Measurements from ENCODE around the gene PEMT. TPM values are rescaled to one million over a fixed set of nuclear protein-coding genes. Genes with fewer than 3 reads are reported as not detected.

The PEMT gene
- total and polyA plus RNA-seq, 9 of the 15 experiments (the other 6 are each of a cell fraction or from before 2014, with no cell fraction given): 1.4 to 36.4 (median 13.6) TPM

DNA sequence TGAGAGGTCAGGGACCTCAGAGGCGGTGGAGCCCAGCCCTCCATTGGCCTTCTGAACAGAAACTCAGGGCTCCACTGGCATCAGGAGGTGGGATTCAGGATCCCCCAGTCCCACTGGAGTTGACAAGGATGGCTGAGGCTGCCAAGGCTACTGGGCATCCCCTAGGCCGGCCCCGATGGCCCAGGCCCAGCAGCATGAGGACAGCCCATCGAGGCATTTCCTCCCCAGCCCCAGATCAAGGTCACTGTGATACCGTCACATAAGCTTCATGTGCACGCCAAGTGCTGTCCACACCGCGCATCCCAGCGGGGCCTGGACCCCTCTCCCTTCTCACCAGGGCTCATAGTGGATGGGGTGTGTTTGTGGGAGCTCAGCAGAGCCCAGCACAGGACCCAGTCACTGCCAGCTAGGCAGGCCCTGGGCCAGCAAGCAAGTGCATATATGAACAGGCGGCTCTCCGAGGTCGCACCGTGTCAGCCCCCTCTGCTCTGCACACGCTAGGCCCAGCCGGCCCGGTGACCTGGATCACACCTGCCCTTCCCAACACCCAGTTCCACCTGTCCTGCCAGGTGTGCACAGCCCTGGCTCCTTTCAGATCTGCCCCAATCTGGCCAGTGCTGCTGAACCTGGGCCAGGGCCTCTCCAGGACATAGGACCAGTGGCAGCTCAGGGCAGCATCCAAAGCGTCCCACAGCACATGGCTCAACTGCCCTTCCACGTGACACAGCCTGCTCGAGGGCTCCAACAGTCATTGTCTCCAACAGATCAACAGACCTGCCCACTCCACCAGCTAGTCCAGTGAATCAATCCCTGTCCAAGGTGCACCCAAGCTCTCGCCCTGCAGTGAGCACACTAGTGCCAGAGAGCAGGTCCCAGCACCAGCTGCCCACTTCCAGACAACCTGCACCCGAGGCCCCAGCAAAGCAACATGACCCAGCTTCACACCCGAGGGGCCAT, 62.5 kb downstream of the PEMT start:
- POLR2A ChIA-PET: no interaction called here
- Histone ChIP-seq H3K4me1 (replicated peaks in 1 of 2; ENCODE audit: control insufficient read depth in 2 of 2, insufficient read depth in 2 of 2, low read length in 2 of 2) (peaks cover 0 to 7% of the 10 kb centered on the region in 2 experiments; a peak in 2 of 5 replicates), H3K4me2 (ENCODE audit: insufficient read depth, low read length) (no peak overlapping the region), H3K36me3 (ENCODE audit: control insufficient read depth, insufficient read depth, low read length) (no peaks in the 10 kb centered on the region), H3K9ac (ENCODE audit: insufficient read depth in 1 of 2, low read depth in 2 of 2, low read length in 2 of 2) (no peak overlapping the region; a peak in 1 of 4 replicates), H3K27me3 (ENCODE audit: control insufficient read depth in 2 of 2, insufficient read depth in 2 of 2, low read length in 2 of 2) (no peaks in the 10 kb centered on the region), H3K27ac (ENCODE audit: extremely low read depth, low read depth, low read length) (no peak overlapping the region), H3K79me2 (ENCODE audit: control insufficient read depth, insufficient read depth, low read length) (no peaks in the 10 kb centered on the region), H3K4me3 (no peak overlapping the region), H3K9me3 (replicated peaks; ENCODE audit: control insufficient read depth, insufficient read depth, low read depth, low read length) (no peaks in the 10 kb centered on the region), H3K9me1 (ENCODE audit: control insufficient read depth, insufficient read depth, low read length) (no peaks in the 10 kb centered on the region), H4K20me1 (replicated peaks; ENCODE audit: control insufficient read depth, insufficient read depth, low read length) (no peaks in the 10 kb centered on the region), H2AFZ (ENCODE audit: low read depth, low read length) (no peak overlapping the region)
- TF ChIP-seq, protein P1, sequence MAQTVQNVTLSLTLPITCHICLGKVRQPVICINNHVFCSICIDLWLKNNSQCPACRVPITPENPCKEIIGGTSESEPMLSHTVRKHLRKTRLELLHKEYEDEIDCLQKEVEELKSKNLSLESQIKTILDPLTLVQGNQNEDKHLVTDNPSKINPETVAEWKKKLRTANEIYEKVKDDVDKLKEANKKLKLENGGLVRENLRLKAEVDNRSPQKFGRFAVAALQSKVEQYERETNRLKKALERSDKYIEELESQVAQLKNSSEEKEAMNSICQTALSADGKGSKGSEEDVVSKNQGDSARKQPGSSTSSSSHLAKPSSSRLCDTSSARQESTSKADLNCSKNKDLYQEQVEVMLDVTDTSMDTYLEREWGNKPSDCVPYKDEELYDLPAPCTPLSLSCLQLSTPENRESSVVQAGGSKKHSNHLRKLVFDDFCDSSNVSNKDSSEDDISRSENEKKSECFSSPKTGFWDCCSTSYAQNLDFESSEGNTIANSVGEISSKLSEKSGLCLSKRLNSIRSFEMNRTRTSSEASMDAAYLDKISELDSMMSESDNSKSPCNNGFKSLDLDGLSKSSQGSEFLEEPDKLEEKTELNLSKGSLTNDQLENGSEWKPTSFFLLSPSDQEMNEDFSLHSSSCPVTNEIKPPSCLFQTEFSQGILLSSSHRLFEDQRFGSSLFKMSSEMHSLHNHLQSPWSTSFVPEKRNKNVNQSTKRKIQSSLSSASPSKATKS (CRISPR knock-in tag; IDR thresholded peaks at IDR 0.05): no peak
- TF ChIP-seq EZH2 (IDR thresholded peaks at IDR 0.05; ENCODE audit: borderline replicate concordance, low read depth, low read length): no peak
- TF ChIP-seq, protein P2, sequence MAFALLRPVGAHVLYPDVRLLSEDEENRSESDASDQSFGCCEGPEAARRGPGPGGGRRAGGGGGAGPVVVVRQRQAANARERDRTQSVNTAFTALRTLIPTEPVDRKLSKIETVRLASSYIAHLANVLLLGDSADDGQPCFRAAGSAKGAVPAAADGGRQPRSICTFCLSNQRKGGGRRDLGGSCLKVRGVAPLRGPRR (CRISPR knock-in tag; IDR thresholded peaks at IDR 0.05): no peak
- TF ChIP-seq CAMTA2 (CRISPR knock-in tag; conservative IDR thresholded peaks at IDR 0.05): no peak
- no peak for TF ChIP-seq CHD1 (IDR thresholded peaks at IDR 0.05; ENCODE audit: low read length)
- TF ChIP-seq STAT5A (IDR thresholded peaks at IDR 0.05; ENCODE audit: borderline replicate concordance, low read length): no peak
- no peak for TF ChIP-seq RFX5 (IDR thresholded peaks at IDR 0.05; ENCODE audit: low read depth, low read length)
- no peak for TF ChIP-seq MYBL2 (IDR thresholded peaks at IDR 0.05; ENCODE audit: low read depth)
- TF ChIP-seq MYBL2 (CRISPR knock-in tag; IDR thresholded peaks at IDR 0.05; ENCODE audit: borderline replicate concordance): no peak
- TF ChIP-seq TAF1 (IDR thresholded peaks at IDR 0.05; ENCODE audit: control insufficient read depth, extremely low read depth, insufficient read depth, low read length, severe bottlenecking): no peak
- no peak for TF ChIP-seq SNIP1 (IDR thresholded peaks at IDR 0.05; ENCODE audit: low read depth)
- no peak for TF ChIP-seq TGIF2 (CRISPR knock-in tag; IDR thresholded peaks at IDR 0.05)
- TF ChIP-seq ETS2 (tag; IDR thresholded peaks at IDR 0.05; ENCODE audit: borderline replicate concordance, poor library complexity, severe bottlenecking): no peak
- no peak for TF ChIP-seq NUFIP1 (IDR thresholded peaks at IDR 0.05; ENCODE audit: partially characterized antibody)
- TF ChIP-seq CEBPG (CRISPR knock-in tag; IDR thresholded peaks at IDR 0.05): no peak
- no peak for TF ChIP-seq CEBPG (tag; conservative IDR thresholded peaks at IDR 0.05 in 1 of 2, IDR thresholded peaks at IDR 0.05 in 1 of 2)
- TF ChIP-seq, protein P3, sequence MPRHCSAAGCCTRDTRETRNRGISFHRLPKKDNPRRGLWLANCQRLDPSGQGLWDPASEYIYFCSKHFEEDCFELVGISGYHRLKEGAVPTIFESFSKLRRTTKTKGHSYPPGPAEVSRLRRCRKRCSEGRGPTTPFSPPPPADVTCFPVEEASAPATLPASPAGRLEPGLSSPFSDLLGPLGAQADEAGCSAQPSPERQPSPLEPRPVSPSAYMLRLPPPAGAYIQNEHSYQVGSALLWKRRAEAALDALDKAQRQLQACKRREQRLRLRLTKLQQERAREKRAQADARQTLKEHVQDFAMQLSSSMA (CRISPR knock-in tag; IDR thresholded peaks at IDR 0.05): no peak
- CTCF ChIA-PET (ENCODE audit: low intra/inter-chr PET ratio): no interaction called here
- 65% methylated on average over 16 of the region's 22 CpGs for WGBS (ENCODE audit: insufficient coverage, low coverage, missing lambda C conversion rate)
- intact Hi-C loops (cut with micrococcal nuclease) (no loop called here), in situ Hi-C loops (cut with MboI) (no loop called here)
- DNase-seq (ENCODE audit: extremely low read depth in 1 of 4, low spot score in 3 of 4): no peak
- no peak for FAIRE-seq
- no peak for ATAC-seq
- BruUV-seq (replicated peaks): no TSS peak

Measured in K562 (cell line).